HG03095 (cell line): ENCODE measurements around the gene BCL2L13.

Experiments
- ATAC-seq: cut with Tn5 transposase; IDR thresholded peaks from one replicate; pipeline ENCODE4 v1.9.1; 2021; ENCODE audit warnings: moderate library complexity; ENCODE audit not compliant: unreplicated experiment

Gene BCL2L13

DNA sequence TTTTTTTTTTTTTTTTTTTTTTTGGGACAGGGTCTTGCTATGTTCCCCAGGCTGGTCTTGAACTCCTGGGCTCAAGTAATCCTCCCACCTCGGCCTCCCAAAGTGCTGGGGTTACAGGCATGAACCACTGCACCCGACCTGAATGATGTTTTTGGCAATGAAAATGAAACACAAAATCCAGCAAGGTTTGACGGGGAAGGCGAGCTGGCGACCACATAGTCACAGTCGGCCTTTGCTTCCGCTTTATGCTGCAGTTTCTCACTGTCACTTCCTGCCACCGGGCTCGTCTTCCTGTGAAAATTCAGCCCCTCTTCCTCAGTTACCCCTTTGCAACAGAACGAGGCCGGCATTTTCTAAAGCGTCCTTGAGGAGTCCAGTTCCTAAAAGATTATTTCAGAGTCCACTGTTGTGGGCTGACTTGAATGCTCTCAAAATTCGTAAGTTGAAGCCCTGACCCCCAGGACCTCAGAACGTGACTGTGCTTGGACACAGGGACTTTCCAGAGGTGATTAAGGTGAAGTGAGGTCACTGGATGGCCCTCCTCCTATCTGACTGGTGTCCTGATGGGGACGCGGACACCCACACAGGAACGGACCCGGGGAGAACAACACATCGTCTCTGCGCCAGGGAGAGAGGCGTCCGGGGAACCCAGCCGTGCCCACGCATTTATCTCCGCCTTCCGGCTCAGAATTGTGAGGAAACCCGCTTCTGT is 138.6 kb downstream of the BCL2L13 start:
- ATAC-seq: peak; percentile 21

- no peak for ATAC-seq
These were observed 139.1 kb downstream of the BCL2L13 start for GRCh38 chr22:17777717-17778044.

DNA sequence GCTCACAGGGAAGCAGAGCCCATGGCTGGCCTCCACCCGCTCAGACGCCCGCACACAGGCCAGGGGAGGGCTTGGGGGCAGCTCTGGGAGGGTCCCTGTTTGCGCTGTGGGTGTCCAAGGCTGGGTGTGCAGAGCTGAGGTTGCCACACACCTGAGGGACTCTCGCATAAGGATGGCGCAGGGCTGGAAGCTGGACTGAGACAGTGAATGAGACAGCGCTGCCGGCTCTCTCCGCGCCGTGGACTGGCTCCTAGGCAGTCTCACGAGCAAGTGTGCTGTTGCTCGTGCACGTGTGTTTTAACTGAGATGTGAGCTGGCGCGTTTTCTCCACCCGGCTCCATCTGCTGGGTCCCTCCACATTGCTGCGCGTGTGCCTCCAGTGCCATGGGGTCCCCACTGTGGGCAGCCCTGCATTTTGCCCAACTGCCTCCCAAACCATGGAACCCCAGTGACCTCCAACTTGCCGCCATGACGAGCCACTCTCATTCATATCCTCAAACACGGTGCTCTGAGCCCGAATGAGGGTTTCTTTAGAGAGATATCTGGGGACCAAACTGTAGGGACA is 139.9 kb downstream of the BCL2L13 start:
- no peak for ATAC-seq

- no peak for ATAC-seq
These were observed 140.9 kb downstream of the BCL2L13 start for GRCh38 chr22:17779286-17780115.

- ATAC-seq: no peak
These were observed 141.7 kb downstream of the BCL2L13 start for GRCh38 chr22:17780116-17780740.
